Aorta (tissue), 5 donors: ENCODE data around the gene ASTN2. TPM values are rescaled to one million over a fixed set of nuclear protein-coding genes. Genes with fewer than 3 reads are reported as not detected.

Experiments used
- ATAC-seq: fragments of 200-7000 bp; cut with Tn5 transposase; one replicate; pipeline ENCODE4 v1.9.1; 2022; ENCODE audit warnings: moderate library complexity; ENCODE audit not compliant: low FRiP score
- DNase-seq, 2 donors: peaks; one replicate each; pipeline ENCODE4 v3.0.0-alpha.2; 2020
- H3K27ac ChIP-seq, 2 donors: one replicate each; pipeline ENCODE4 v1.5.1; 2013; ENCODE audit warnings: low read length in 2 of 2, mild to moderate bottlenecking in 2 of 2, moderate library complexity in 2 of 2, control low read depth in 1 of 2, inconsistent platforms in 1 of 2, low read depth in 1 of 2
- H3K27me3 ChIP-seq, 2 donors: one replicate each; pipeline ENCODE4 v1.6.1; 2013; ENCODE audit warnings: control low read depth in 1 of 2, low read length in 1 of 2, mild to moderate bottlenecking in 1 of 2, moderate library complexity in 1 of 2; ENCODE audit not compliant: insufficient read depth in 2 of 2, control insufficient read depth in 1 of 2
- H3K36me3 ChIP-seq, 2 donors: one replicate each; pipeline ENCODE4 v1.6.1; 2013; ENCODE audit warnings: control low read depth in 1 of 2, low read length in 1 of 2, mild to moderate bottlenecking in 1 of 2; ENCODE audit not compliant: insufficient read depth in 2 of 2, control insufficient read depth in 1 of 2
- H3K4me1 ChIP-seq, 2 donors: one replicate each; pipeline ENCODE4 v1.6.1; 2013; ENCODE audit warnings: low read length in 2 of 2, control low read depth in 1 of 2, mild to moderate bottlenecking in 1 of 2, moderate library complexity in 1 of 2; ENCODE audit not compliant: insufficient read depth in 2 of 2, control insufficient read depth in 1 of 2
- H3K4me3 ChIP-seq, 2 donors: one replicate each; pipeline ENCODE4 v1.5.1; 2013; ENCODE audit warnings: low read length in 2 of 2, control low read depth in 1 of 2, mild to moderate bottlenecking in 1 of 2
- H3K9me3 ChIP-seq: one replicate; pipeline ENCODE4 v1.6.1; 2013; ENCODE audit warnings: mild to moderate bottlenecking, low read length; ENCODE audit not compliant: control insufficient read depth
- WGBS, 2 donors: extraction: QIAGEN DNeasy Blood & Tissue Kit; methylation state at CpG; one replicate each; pipeline ENCODE4 v1.1.7; 2013; 5-methylcytosine and 5-hydroxymethylcytosine counted together
- intact Hi-C, 2 donors: fragments of 100-400 bp; cut with DNase I; formaldehyde crosslinking; loops; one replicate each; pipeline versions ENCODE4 v1.14.2 to v1.15.0; 2022
- polyA plus RNA-seq, 2 donors: library from polyadenylated mRNA; stranded (reverse); fragments of 200-250 nt; gene quantifications; one replicate each; pipeline ENCODE4 v1.2.3, GENCODE V29; 2013
- total RNA-seq, 2 donors: library from RNA; stranded (reverse); fragmentation: NEBNext Ultra II Directional; extraction: Animal tissue kit (Norgen Biotek cat#: 25700); gene quantifications; one replicate each; pipeline ENCODE4 v1.2.1, GENCODE V29; 2021
- donor health status: healthy with polysubstance abuse.
- donor health status: Bipolar disorder and iron deficiency.
- donor health status: DM: no; HTN: no; CAD: no.
- donor health status: DM: no; HTN: no; CAD: no.
- donor health status: DM: yes; HTN: yes; CAD: no.

ASTN2 gene
- total and polyA plus RNA-seq, 4 donors: 1.0 to 7.5 (median 4.4) TPM

DNA sequence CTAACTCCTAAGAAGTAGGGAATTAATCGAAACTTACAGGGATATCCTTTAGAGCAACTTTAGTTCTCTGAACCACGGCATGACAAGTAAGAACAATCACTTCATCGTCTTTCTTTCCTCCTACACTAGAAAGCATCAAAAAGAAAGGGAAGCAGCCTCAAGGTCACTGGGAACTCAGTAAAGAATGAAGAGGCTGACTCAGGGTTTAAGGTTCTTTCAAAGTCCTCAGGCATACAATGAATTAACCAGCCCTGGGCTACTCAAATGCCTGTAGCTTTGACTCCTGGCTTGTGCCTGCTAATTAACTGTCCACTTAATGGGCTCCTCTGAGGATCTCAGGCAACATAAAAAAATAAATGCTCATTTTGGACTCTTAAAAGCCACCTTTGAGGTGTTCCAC lies 625.8 kb downstream of the ASTN2 start:
- Histone ChIP-seq H3K27me3 (peaks cover 0 to 1% of the 10 kb centered on the region in 2 donors), H3K36me3 (no peaks in the 10 kb centered on the region), H3K4me1 (no peaks in the 10 kb centered on the region), H3K27ac (no peak overlapping the region), H3K9me3 (no peaks in the 10 kb centered on the region), H3K4me3 (no peak overlapping the region)
- intact Hi-C loops: no loop called here
- WGBS, 2 donors: 62 to 66% methylated on average over 3 of the region's 3 CpGs
- ATAC-seq: no peak
- no peak for DNase-seq

DNA sequence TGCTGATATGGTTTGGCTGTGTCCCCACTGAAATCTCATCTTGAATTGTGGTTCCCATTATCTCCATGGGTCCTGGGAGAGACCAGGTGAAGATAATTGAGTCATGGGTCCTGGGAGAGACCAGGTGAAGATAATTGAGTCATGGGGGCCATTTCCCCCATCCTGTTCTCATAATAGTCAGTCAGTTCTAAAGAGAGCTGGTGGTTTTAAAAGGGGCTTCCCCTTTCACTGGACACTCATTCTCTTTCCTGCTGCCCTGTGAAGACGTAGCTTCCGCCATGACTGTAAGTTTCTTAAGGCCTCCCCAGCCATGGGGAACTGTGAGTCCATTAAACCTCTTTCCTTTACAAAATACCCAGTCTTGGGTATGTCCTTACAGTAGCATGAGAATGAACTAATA lies 628.1 kb downstream of the ASTN2 start:
- ATAC-seq: no peak
- no peaks in the 10 kb centered on the region for H3K9me3 ChIP-seq
- peaks cover 0 to 1% of the 10 kb centered on the region in 2 donors for H3K27me3 ChIP-seq
- no peaks in the 10 kb centered on the region for H3K36me3 ChIP-seq
- WGBS, 2 donors: 92 to 94% methylated on average over 2 of the region's 2 CpGs
- H3K4me3 ChIP-seq: no peak overlapping the region
- no peaks in the 10 kb centered on the region for H3K4me1 ChIP-seq
- intact Hi-C loops: no loop called here
- DNase-seq: no peak
- H3K27ac ChIP-seq: no peak overlapping the region

DNA sequence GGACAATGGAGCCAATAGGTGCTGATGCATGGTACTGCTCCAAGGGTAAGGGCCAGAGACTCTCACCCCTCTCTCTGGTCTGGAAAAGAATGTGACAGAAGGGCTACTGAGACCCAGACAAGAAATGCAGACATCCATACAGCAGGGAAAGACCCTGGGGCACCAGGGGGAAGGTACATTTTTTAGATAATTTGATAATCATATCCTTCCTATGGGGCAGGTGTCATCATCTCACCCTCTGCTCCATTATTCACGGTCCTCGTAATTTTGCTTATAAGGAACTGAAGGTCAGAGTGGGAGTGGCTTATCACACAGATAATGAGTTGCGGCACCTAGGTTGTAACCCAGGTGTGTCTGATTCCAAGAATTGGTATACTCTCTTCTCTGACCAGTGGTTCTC lies 637.7 kb downstream of the ASTN2 start:
- ATAC-seq: no peak
- Histone ChIP-seq H3K36me3 (no peaks in the 10 kb centered on the region), H3K9me3 (no peaks in the 10 kb centered on the region), H3K27me3 (peaks cover 0 to 2% of the 10 kb centered on the region in 2 donors), H3K4me3 (no peak overlapping the region), H3K4me1 (no peaks in the 10 kb centered on the region), H3K27ac (no peak overlapping the region)
- intact Hi-C loops: no loop called here
- DNase-seq: no peak
- 80 to 89% methylated on average over 3 of the region's 3 CpGs for WGBS, 2 donors

DNA sequence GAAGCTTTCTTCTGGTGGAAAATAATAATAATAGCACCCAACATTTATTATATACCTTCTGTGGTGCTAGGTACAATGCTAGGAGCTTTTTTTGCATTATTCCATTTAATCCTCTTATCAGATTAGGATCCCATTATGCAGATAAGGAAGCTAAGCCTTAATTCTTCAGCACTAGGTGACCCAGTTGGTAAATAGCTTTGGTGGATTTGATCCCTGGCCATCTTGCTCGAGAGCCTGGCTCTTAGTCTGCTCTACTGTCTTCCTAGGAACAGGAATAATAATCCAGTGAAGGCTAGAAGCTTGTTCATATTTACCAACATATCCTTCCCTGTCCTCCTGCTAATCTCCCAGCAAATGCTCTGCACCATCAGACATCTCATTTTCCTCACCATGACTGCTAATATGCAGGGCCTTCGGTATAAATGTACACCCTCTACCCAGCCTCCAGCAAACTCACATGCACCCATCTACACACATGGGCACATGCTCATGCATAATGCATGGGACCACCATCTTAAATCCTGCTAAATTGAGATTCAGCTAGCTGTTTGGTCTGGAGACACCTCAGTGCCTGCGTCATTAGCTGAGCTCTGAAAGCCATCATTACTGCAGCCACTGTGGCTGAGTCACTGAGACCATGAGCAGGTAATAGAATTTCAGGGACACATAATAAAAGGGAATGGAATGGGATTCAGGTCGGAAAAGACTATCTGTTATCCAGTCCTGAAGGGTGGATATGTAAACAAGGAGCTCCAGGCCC lies 640.3 kb downstream of the ASTN2 start:
- Histone ChIP-seq H3K4me1 (no peaks in the 10 kb centered on the region), H3K4me3 (no peak overlapping the region), H3K27me3 (peaks cover 0 to 2% of the 10 kb centered on the region in 2 donors), H3K9me3 (no peaks in the 10 kb centered on the region), H3K36me3 (no peaks in the 10 kb centered on the region), H3K27ac (no peak overlapping the region)
- 74 to 77% methylated on average over 4 of the region's 4 CpGs for WGBS, 2 donors
- intact Hi-C loops: no loop called here
- ATAC-seq (no peak), DNase-seq (no peak)

DNA sequence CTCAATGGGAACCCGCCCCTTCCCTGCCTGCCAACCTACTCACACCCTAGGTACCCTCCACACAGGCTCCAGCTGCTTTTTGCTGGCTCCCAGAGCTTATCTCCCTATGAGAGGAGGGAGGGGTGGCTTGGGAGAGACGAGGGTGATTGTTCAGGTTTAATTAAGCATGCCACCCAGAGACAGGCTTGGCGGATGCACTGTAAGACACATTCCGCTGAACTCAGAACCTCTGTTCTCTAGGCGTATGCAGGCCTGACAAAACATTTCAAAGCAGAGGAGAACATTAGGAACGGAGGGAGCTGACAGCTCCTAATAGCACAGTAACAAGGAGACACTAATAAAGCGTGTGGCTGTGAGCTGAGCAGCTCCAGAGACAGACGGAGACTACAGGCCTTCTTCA lies 647.6 kb downstream of the ASTN2 start:
- no peak overlapping the region for H3K27ac ChIP-seq
- H3K36me3 ChIP-seq: no peaks in the 10 kb centered on the region
- no peaks in the 10 kb centered on the region for H3K27me3 ChIP-seq
- no peak for DNase-seq
- H3K4me1 ChIP-seq: no peaks in the 10 kb centered on the region
- no peak for ATAC-seq
- no peak overlapping the region for H3K4me3 ChIP-seq
- WGBS, 2 donors: 52 to 54% methylated on average over 8 of the region's 8 CpGs
- no peaks in the 10 kb centered on the region for H3K9me3 ChIP-seq
- intact Hi-C loops: no loop called here

DNA sequence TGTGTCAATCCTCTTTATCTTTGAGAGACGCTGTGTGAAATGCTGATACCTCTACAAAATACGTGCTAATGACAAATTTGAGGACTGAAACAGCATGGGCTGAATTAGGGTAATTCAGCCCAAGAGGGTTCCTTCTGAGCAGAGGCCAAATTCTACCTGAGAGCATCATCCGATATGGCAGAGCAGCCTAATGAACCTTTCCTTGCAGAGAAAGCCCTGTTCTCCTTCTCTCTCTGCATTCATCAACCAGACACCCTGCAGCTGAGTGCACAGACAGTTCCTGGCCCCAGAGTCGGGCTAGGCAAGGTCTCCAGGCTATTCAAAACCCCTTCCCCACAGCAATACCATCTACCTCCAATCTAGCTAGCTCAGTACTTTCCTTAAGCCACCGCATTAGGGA lies 649.8 kb downstream of the ASTN2 start:
- 63 to 64% methylated on average over 5 of the region's 5 CpGs for WGBS, 2 donors
- H3K9me3 ChIP-seq: no peaks in the 10 kb centered on the region
- intact Hi-C loops: no loop called here
- H3K27ac ChIP-seq: no peak overlapping the region
- no peaks in the 10 kb centered on the region for H3K4me1 ChIP-seq
- H3K4me3 ChIP-seq: no peak overlapping the region
- no peak for DNase-seq
- no peaks in the 10 kb centered on the region for H3K27me3 ChIP-seq
- no peaks in the 10 kb centered on the region for H3K36me3 ChIP-seq
- no peak for ATAC-seq

DNA sequence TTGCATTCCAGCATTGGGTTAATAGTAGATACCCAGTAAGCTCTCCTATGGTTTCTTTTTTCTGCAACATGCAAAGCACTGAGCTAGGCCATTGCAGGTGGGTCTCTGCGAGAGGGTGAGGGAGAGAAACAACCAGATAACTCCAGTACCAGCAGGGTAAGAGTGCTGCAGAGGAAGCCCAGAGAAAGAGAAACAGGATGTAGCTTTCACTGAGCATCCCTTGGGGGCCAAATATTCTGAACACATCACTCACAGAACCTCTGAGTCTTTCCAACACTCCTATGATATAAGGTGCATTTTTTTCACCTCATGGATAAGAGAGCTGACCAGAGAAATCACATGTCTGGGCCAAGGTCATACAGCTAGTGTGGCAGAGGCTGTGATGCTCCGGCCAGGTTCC lies 651.1 kb downstream of the ASTN2 start:
- no peak for ATAC-seq
- no peaks in the 10 kb centered on the region for H3K27me3 ChIP-seq
- DNase-seq: no peak
- H3K36me3 ChIP-seq: no peaks in the 10 kb centered on the region
- intact Hi-C loops: no loop called here
- H3K4me1 ChIP-seq: no peaks in the 10 kb centered on the region
- H3K27ac ChIP-seq: no peak overlapping the region
- no peaks in the 10 kb centered on the region for H3K9me3 ChIP-seq
- WGBS, 2 donors: 80% methylated on average over 2 of the region's 2 CpGs
- H3K4me3 ChIP-seq: no peak overlapping the region

DNA sequence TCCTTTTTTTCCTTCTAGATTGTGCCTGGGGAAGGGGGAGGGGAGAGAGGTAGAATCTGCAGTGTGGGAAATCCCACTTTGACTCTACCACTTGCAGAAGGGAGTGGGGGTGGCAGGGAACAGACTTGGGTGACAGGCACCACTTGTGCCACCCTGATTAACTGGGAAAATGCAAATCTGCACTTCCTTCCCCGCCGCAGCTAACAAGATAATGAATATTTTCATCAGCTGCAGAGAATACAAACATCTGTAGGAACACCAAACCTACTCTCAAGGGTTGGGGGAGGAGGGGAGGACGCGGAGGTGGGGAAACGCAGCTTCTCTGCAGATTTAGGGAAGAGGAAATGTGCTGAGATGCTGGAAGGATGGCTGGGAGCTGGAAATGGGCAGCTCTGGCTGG lies 654.2 kb downstream of the ASTN2 start:
- DNase-seq: no peak

DNA sequence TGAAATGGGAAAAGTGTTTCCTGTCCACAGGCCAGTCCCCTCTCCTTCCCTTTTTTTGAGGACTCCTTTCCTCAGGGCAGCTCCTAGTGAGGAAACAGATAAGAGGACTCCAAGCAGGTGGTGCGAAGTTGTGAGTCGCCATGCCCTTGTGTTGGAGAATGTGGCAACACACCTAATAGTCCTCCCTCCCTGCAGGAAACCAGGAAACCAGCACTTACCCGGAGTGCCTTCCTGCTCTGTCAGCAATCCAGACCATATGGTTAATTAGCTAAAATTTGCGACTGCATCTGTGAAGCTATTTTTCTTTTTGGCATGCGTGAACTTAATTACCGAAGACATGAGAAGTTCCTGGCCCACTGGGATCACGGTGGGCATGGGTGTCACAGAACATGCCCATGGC lies 657.8 kb downstream of the ASTN2 start:
- no peak for ATAC-seq
- no peak overlapping the region for H3K27ac ChIP-seq
- no peaks in the 10 kb centered on the region for H3K36me3 ChIP-seq
- WGBS, 2 donors: 45 to 51% methylated on average over 7 of the region's 7 CpGs
- no peaks in the 10 kb centered on the region for H3K27me3 ChIP-seq
- peaks cover 6% of the 10 kb centered on the region for H3K9me3 ChIP-seq
- H3K4me3 ChIP-seq: no peak overlapping the region
- no peaks in the 10 kb centered on the region for H3K4me1 ChIP-seq
- no peak for DNase-seq
- intact Hi-C loops: no loop called here

More for the DNA sequence above, 654.2 kb downstream of the ASTN2 start:
- no peaks in the 10 kb centered on the region for H3K27me3 ChIP-seq
- intact Hi-C loops: no loop called here
- no peaks in the 10 kb centered on the region for H3K4me1 ChIP-seq
- H3K9me3 ChIP-seq: peaks cover 3% of the 10 kb centered on the region
- no peaks in the 10 kb centered on the region for H3K36me3 ChIP-seq
- H3K27ac ChIP-seq: no peak overlapping the region
- H3K4me3 ChIP-seq: no peak overlapping the region
- ATAC-seq: no peak
- 34 to 49% methylated on average over 5 of the region's 5 CpGs for WGBS, 2 donors
